ENCODE results near the gene COMMD9. TPM values are rescaled to one million over a fixed set of nuclear protein-coding genes. Genes with fewer than 3 reads are reported as not detected.
A peak's percentile ranks its signal among the peaks of the same experiment; 100 is the strongest.

Gene COMMD9
- total RNA-seq, 1 donor from 2014 or later = 27.0 TPM

- Histone ChIP-seq H4K20me1 (ENCODE audit: low read depth) (no peaks in the 10 kb centered on the region), H3K9ac (no peak overlapping the region), H2AFZ (replicated peaks) (no peak overlapping the region), H3K27ac (no peak overlapping the region), H3K4me2 (no peak overlapping the region), H3K79me2 (ENCODE audit: low read depth) (no peaks in the 10 kb centered on the region), H3K4me3 (no peak overlapping the region), H3K27me3 (no peaks in the 10 kb centered on the region), H3K4me1 (peaks cover 9% of the 10 kb centered on the region), H3F3A (ENCODE audit: low read depth) (no peaks in the 10 kb centered on the region), H3K9me3 (ENCODE audit: low read depth) (no peaks in the 10 kb centered on the region), H3K36me3 (no peaks in the 10 kb centered on the region)
- Mint-ChIP-seq H3K27me3 (ENCODE audit: insufficient read depth, low read depth) (peaks cover 5% of the 10 kb centered on the region), H3K9me3 (peaks cover 9% of the 10 kb centered on the region), H3K4me3 (no peak overlapping the region), H3K36me3 (peaks cover 42% of the 10 kb centered on the region), H3K4me1 (peaks cover 35% of the 10 kb centered on the region), H3K27ac (peak overlapping the region; percentile 65)
- TF ChIP-seq EZH2phosphoT487 (IDR thresholded peaks at IDR 0.05) (no peak), CTCF (IDR thresholded peaks at IDR 0.05) (peak; percentile 18)
- DNase-seq (ENCODE audit: low spot score) = no peak
Observed at GRCh38 chr11:36271794-36272407, 17.3 kb downstream of the COMMD9 start.

GRCh38 chr11:36270701-36271100 lies 18.5 kb downstream of the COMMD9 start:
- H3K36me3 Mint-ChIP-seq = peaks cover 42% of the 10 kb centered on the region

GRCh38 chr11:36268337-36268985 lies 20.8 kb downstream of the COMMD9 start:
- no peak overlapping the region for H2AFZ ChIP-seq (replicated peaks)

More at GRCh38 chr11:36270701-36271100, 18.5 kb downstream of the COMMD9 start:
- peaks cover 5% of the 10 kb centered on the region for H3K27me3 Mint-ChIP-seq (ENCODE audit: insufficient read depth, low read depth)
- no peak for DNase-seq (ENCODE audit: low spot score)
- peaks cover 34% of the 10 kb centered on the region for H3K4me1 Mint-ChIP-seq
- no peak overlapping the region for H3K4me2 ChIP-seq
- no peak for TF ChIP-seq EZH2phosphoT487 (IDR thresholded peaks at IDR 0.05)
- H3K9me3 Mint-ChIP-seq = peaks cover 9% of the 10 kb centered on the region
- no peaks in the 10 kb centered on the region for H3K36me3 ChIP-seq
- no peak overlapping the region for H2AFZ ChIP-seq (replicated peaks)
- H3K9me3 ChIP-seq (ENCODE audit: low read depth) = no peaks in the 10 kb centered on the region
- no peaks in the 10 kb centered on the region for H3F3A ChIP-seq (ENCODE audit: low read depth)
- H3K9ac ChIP-seq = no peak overlapping the region
- H3K4me1 ChIP-seq = peaks cover 14% of the 10 kb centered on the region
- no peak overlapping the region for H3K4me3 ChIP-seq
- H4K20me1 ChIP-seq (ENCODE audit: low read depth) = no peaks in the 10 kb centered on the region
- no peak overlapping the region for H3K4me3 Mint-ChIP-seq
- no peak overlapping the region for H3K27ac ChIP-seq
- peak overlapping the region; percentile 11 for H3K27ac Mint-ChIP-seq
- H3K79me2 ChIP-seq (ENCODE audit: low read depth) = no peaks in the 10 kb centered on the region
- no peaks in the 10 kb centered on the region for H3K27me3 ChIP-seq

More at GRCh38 chr11:36268337-36268985, 20.8 kb downstream of the COMMD9 start:
- Histone ChIP-seq H3K27ac (no peak overlapping the region), H3K9me3 (ENCODE audit: low read depth) (no peaks in the 10 kb centered on the region), H3K79me2 (ENCODE audit: low read depth) (no peaks in the 10 kb centered on the region), H3K4me3 (no peak overlapping the region), H3F3A (ENCODE audit: low read depth) (no peaks in the 10 kb centered on the region), H3K4me1 (peaks cover 9% of the 10 kb centered on the region), H3K27me3 (no peaks in the 10 kb centered on the region), H3K36me3 (no peaks in the 10 kb centered on the region), H3K9ac (no peak overlapping the region), H4K20me1 (ENCODE audit: low read depth) (no peaks in the 10 kb centered on the region), H3K4me2 (no peak overlapping the region)
- Mint-ChIP-seq H3K4me3 (no peak overlapping the region), H3K36me3 (peaks cover 32% of the 10 kb centered on the region), H3K4me1 (peaks cover 30% of the 10 kb centered on the region), H3K27me3 (ENCODE audit: insufficient read depth, low read depth) (peaks cover 3% of the 10 kb centered on the region), H3K9me3 (peaks cover 9% of the 10 kb centered on the region), H3K27ac (peak overlapping the region; percentile 29)
- no peak for DNase-seq (ENCODE audit: low spot score)
- TF ChIP-seq EZH2 (IDR thresholded peaks at IDR 0.05) (no peak), EZH2phosphoT487 (IDR thresholded peaks at IDR 0.05) (no peak), CTCF (IDR thresholded peaks at IDR 0.05) (no peak)
